ENCODE measurements around the gene MEIKIN.

The MEIKIN gene

GRCh38 chr5:131945551-131946168 is at the start of gene MEIKIN:
Gene MEIKIN (minus strand): TSS chr5:131945663. CDS start chr5:131945505, 158 bp downstream.
- no peak for DNase-seq (ENCODE audit: low read depth)

DNA sequence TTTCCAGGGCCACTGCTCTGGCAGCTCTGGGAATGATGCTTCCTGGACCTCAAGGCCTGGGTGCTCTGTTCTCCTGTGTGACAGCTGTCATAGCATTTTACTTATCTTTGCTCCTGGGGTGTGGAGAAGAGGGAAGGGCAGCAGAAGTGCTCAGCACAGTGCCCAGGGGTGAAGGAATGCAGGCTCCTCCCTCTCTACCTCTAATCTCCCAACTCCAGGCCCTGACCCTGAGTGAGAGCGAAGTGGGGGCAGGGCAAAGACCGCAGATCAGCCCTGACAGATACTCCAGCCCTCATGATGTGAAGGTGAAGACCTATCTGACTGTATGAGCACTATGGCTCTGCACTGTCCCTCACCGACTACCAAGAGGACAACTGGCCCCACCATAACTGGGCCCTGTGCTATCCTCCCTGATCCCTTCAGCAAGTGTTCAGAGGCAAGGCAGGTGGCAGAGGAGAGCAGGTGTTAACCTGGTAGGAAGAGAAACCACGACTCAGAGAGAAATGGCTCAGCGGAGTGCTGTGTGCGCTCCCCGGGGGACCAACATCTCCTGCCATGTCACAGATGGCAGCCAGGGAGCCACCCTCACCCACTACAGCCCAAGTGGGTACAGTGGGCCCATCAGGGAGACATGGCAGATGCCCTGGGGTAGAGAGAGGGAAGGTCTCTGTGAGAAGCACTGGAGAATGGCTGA is 49.2 kb upstream of the MEIKIN start:
- DNase-seq (ENCODE audit: low read depth): no peak

GRCh38 chr5:131994090-131994489 is 48.6 kb upstream of the MEIKIN start:
- DNase-seq (ENCODE audit: low read depth): no peak

- DNase-seq (ENCODE audit: low read depth): no peak
Measured at GRCh38 chr5:131993676-131994075, 48.2 kb upstream of the MEIKIN start.

GRCh38 chr5:131992370-131992769 is 46.9 kb upstream of the MEIKIN start:
- no peak for DNase-seq (ENCODE audit: low read depth)

DNA sequence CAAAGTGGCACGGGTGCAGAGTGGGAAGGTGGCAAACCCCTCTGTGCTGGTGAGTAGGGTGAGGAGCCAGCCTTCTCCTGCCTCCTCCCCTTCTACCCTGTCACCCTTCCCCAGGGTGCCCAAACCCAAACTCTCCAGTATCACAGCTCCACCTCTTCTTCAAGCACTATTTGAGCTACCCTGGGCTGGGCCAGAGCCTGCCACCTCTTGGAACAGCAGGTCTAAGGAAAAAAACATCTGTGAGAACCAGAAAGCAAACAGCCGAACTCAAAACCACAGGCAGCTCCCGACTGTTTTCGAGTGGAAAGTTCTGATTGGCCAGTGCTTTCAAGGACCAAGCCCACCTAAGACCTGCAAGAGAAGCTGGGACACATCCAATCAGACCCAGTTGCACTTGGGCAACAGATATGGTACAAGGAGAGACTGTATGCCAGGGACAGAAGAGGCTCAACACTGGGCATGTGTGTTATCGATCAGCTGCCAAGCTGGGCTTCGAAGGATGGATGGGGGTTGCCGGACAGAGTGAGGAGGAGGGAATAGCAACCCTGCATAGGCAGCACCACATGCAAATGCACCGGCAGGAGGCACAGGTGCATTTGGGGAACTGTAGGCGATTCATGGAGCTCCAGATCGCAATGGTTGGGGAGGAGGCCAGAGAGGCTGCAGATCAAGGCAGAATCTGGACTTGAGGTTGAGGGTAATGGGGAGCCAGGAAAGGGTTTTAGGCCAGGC is 46.3 kb upstream of the MEIKIN start:
- DNase-seq (ENCODE audit: low read depth): no peak

DNA sequence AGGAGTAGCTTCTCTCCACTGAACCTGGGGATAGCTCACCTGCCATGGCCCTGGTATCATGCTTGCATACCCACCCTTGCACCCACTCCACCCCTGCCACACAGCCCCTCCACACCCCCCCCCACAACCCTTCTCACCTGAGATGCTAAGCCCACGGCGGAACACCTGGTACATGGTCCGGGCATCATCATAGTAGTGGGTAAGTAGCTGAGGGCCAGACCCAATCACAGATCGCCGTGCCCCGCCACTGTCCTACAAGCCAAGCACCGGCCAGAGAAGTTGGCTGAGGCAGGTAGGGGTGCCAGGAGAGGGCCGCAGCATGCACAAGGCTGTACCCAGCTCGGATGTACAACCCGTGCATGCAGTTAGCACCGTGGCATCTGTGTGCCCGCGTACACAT is 45.3 kb upstream of the MEIKIN start:
- DNase-seq (ENCODE audit: low read depth): no peak

DNA sequence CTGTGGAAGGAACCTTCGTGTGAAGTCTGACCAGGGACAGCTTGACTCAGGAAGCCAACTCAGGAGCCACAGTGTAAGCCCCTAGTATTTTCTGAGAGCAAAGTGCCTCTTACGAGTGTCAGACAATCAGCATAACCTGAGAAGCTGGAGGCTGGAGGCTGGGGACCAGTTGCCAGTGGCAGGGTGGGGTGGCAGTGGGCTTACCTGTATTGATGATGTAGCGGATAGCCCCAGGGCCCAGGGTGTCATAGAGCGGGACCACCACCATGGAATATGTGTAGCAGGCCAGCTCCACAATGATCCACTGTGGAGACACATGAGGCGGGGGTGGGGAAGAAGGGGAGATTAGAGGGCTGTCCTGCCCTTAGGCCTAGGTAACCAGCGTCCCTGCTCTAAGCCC is 43.1 kb upstream of the MEIKIN start:
- DNase-seq (ENCODE audit: low read depth): no peak

- DNase-seq (ENCODE audit: low read depth): no peak
Measured at GRCh38 chr5:131987251-131987650, 41.8 kb upstream of the MEIKIN start.

GRCh38 chr5:131986161-131986912 is 40.9 kb upstream of the MEIKIN start:
- DNase-seq (ENCODE audit: low read depth): no peak

GRCh38 chr5:131984956-131985665 is 39.6 kb upstream of the MEIKIN start:
- DNase-seq (ENCODE audit: low read depth): no peak

DNA sequence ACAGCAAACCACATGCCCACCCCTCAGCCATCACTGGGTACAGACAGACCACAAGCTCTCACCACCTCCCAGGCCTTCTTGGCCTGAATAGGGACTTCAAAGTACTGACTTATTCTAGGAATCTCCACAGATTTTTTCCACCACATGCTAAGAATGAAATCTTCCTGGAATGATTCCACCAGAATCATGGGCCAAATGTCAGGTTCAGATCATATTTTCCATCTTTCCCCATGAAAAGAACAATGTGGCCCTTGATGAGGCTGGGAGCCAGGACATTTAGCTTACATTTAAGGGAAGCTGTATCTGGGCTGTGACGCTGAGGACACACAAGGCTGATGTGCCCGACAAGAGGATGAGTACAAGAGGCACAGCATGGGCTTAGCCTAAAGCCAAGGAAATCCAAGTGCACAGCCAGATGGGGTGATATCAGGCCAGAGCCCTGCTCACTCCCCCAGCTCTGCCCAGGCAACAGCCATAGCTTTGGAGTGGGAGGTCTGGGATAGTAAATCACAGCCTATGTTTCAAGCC is 37.8 kb upstream of the MEIKIN start:
- DNase-seq (ENCODE audit: low read depth): no peak

DNA sequence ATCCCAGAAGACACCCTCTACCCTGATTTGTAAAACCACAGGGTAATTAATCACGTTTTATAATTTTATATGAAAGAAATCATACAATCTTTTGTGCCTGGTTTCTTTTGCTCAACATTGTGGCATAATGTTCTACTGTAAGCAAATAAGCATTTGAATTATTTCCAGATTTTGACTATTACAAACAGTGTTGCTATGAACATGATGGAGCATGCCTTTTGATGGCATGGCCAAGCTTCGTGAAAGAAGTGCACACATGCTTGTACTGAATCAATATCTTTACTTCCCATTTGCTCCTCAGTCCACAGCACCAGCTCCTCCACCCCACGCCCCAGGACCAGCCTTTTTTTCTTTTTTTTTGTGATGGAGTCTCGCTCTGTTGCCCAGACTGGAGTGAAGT is 36.1 kb upstream of the MEIKIN start:
- DNase-seq (ENCODE audit: low read depth): no peak

DNA sequence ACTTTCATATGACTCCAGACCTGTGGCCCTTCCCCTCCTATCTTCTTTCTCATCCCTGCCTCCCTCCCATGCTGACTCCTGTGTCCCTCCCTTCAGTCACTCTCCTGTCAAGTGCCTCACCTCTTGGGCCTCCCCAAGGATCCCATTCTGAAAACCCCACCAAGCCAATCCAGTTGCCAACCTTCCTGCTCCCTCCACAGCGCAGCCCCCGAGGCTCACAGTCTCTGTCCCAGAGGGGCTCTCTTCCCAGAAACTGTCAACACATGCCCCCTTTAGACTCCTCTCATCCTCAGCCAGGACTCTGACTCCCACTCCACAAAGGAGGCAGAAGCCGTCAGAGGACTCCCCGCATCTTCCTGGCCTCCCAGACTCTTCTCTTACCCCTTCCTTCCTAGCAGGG is 35.2 kb upstream of the MEIKIN start:
- no peak for DNase-seq (ENCODE audit: low read depth)

GRCh38 chr5:131979816-131980215 is 34.4 kb upstream of the MEIKIN start:
- no peak for DNase-seq (ENCODE audit: low read depth)

DNA sequence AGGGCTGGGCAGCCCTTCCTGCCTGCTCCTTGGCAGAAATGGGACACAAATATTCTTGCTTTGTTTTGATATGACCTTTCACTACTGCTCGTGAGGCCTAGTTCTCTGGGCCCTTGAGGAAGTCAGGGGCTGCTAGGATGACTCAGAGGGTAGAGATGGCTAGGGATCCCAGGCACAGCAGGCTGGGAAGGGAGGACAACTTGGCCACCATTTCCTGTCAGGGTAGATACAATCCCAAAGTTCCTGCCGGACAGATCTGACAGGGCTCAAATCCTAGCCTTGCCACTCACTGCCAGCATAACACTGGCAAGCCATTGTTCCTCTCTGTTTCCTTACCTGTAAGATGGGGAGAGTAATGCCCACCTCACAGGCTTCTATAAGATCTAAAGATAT is 31.7 kb upstream of the MEIKIN start:
- no peak for DNase-seq (ENCODE audit: low read depth)

DNA sequence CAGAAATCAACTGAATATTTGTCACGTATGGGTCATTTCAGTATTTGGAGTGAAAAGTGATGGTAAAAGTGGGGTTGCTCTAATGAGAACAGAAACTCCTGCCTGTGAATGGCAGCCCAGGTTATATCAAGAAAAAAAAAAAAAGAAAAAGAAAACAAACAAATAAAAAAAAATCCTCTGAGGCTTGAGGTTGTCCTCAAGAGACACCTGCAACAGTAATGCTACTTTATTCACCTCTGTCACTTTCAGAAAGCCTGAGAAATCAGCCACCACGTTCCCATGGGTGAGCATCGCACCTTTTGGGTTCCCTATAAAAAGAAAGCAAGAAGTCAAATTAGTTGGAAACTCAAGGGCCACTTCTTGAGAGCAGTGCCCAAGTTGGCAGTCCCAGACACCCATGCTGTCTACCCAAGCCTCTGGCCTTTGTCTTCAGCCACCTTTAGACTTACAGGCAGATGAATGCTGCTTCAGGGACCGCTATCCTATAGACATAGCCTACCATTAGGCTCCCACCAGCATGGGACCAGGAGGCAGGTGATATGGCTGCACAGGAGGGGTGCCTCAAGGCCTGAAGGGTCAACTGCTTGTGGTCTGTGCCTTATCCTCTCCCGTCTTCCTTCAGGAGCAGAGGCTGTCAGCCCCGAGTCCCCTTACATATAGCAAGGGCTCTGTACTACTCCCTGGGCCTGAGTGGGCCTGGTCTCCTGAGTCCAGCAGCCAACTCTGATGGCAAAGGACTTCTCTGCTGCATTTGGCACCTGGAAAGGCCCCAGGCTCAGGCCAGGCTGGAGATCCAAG is 31.1 kb upstream of the MEIKIN start:
- no peak for DNase-seq (ENCODE audit: low read depth)

DNA sequence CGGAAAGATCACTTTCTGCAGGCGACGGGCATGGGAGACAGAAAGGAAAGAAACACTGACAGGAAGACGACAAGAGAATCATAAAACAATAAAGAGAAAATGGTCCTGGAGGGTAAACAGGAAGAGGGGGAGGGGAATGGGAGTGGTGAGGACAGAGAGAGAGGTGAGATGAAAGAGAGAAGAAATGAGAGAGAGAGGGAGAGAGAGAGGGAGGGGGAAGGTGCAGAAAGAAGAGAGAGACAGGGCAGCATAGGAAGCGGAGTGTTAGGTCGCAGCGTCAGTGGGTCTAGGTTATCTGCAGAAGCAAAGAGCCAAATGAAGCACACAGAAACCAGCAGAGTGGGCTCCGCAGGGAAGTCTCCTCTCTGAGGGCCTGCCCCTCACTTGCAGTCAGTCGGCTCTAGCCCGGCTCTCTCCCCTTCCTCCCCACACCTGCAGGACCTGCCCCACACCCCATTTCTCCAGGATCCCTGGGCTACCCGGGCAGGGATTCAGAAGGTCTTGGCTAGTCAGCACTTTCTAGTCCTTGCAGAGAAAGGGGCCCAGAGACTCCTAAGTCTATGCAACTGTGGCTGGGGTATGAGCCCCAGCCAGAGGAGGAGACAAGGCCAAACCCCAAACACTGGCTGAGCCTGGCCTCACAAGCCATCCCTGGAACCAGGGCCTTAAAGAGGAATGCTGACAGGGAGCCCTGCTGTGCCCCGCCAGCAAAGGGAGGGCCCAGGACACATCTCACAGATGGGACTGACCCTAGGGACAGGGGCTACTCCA is 29.7 kb upstream of the MEIKIN start:
- DNase-seq (ENCODE audit: low read depth): no peak

GRCh38 chr5:131974622-131974955 is 29.1 kb upstream of the MEIKIN start:
- DNase-seq (ENCODE audit: low read depth): no peak

DNA sequence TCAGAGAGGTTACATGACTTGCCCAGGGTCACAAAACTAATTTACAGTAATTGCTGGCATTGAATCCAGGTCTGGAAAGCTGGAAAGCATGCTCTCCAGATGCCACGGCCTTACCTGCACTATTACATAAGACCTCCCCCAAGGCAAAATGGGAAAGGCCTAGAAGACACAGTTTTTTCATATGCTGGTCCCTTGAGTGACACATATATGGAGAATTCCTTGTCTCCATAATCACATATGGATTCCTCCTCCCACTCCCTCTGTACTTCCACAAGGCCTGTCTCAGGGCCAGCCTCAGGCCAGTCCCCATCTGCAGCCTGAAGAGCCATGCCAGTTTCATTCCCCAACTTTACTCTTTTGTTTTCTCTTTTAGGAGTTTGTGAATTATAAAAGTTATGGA is 28.6 kb upstream of the MEIKIN start:
- no peak for DNase-seq (ENCODE audit: low read depth)
